Heart right ventricle (tissue), 16 donors: ENCODE measurements around the gene AGFG1. TPM values are rescaled to one million over a fixed set of nuclear protein-coding genes. Genes with fewer than 3 reads are reported as not detected.

Source experiments
- ATAC-seq, 8 donors: fragments of 200-7000 bp; cut with Tn5 transposase; one replicate each; pipeline ENCODE4 v1.9.1; 2020; ENCODE audit warnings: mild to moderate bottlenecking in 8 of 8, moderate library complexity in 8 of 8, moderate number of reproducible peaks in 1 of 8
- DNase-seq, 2 donors: peaks; one replicate each; pipeline ENCODE4 v3.0.0-alpha.2; 2020
- H3K27ac ChIP-seq, 10 donors: fragments of 200-600 bp; sonication (generic) in 2 of 10; one replicate each; pipeline versions ENCODE4 v1.5.0 to v1.8.0; 2020 to 2022; ENCODE audit warnings: mild to moderate bottlenecking in 3 of 10
- H3K27me3 ChIP-seq, 7 donors: fragments of 200-600 bp; one replicate each; pipeline ENCODE4 v1.8.0; 2021 to 2022; ENCODE audit warnings: mild to moderate bottlenecking in 2 of 7
- H3K36me3 ChIP-seq, 9 donors: fragments of 200-600 bp; sonication (generic) in 1 of 9; one replicate each; pipeline versions ENCODE4 v1.5.0 to v1.8.0; 2020 to 2022; ENCODE audit warnings: mild to moderate bottlenecking in 2 of 9
- H3K4me1 ChIP-seq, 9 donors: fragments of 200-600 bp; sonication (generic) in 1 of 9; one replicate each; pipeline versions ENCODE4 v1.5.0 to v1.8.0; 2020 to 2022; ENCODE audit warnings: mild to moderate bottlenecking in 4 of 9
- H3K4me3 ChIP-seq, 10 donors: fragments of 200-600 bp; sonication (generic) in 2 of 10; one replicate each; pipeline versions ENCODE4 v1.5.0 to v1.8.0; 2020 to 2022; ENCODE audit warnings: mild to moderate bottlenecking in 7 of 10, moderate library complexity in 2 of 10
- H3K9me3 ChIP-seq, 11 donors: fragments of 200-600 bp in 10 of 11; sonication (generic) in 2 of 11; one replicate each; pipeline versions ENCODE4 v1.5.0 to v1.8.0; 2013 to 2022; ENCODE audit warnings: mild to moderate bottlenecking in 2 of 11, control low read depth in 1 of 11, moderate library complexity in 1 of 11
- CTCF ChIP-seq, 9 donors: fragments of 200-600 bp; sonication (generic) in 2 of 9; IDR thresholded peaks; one replicate each; pipeline versions ENCODE4 v1.5.0 to v1.8.0; 2021 to 2022; ENCODE audit warnings: antibody characterized with exemption in 9 of 9, mild to moderate bottlenecking in 5 of 9, moderate library complexity in 1 of 9
- WGBS, 2 donors: extraction: QIAGEN DNeasy Blood & Tissue Kit; methylation state at CpG; one replicate each; pipeline ENCODE4 v1.1.7; 2013; ENCODE audit warnings: inconsistent platforms in 1 of 2; 5-methylcytosine and 5-hydroxymethylcytosine counted together
- intact Hi-C, 10 donors: fragments of 100-400 bp; cut with DNase I; formaldehyde crosslinking; loops; one replicate each; pipeline versions ENCODE4 v1.11.1 to v1.14.2; 2022
- polyA plus RNA-seq, 2 donors: library from polyadenylated mRNA; stranded (reverse); fragments of 200-250 nt; gene quantifications; one replicate each; pipeline ENCODE4 v1.2.3, GENCODE V29; 2013
- total RNA-seq, 10 donors: library from RNA; stranded (reverse); fragmentation: NEBNext Ultra II Directional in 3 of 10; extraction: Animal tissue kit (Norgen Biotek cat#: 25700) in 3 of 10; gene quantifications; one replicate each; pipeline versions ENCODE4 v1.2.1 to v1.2.4, GENCODE V29; 2021 to 2023
- donor health status: Arrhythmogenic right ventricular cardiomyopathy.
- donor health status: ischemic (EF 13 %, LVEDD 7.1; RV severe dilation, severe dysfunction).
- donor health status: healthy with polysubstance abuse.
- donor health status: DM: no; HTN: yes; CAD: no.
- donor health status: DM: no; HTN: no; CAD: no.
- donor health status: ischemic (EF 25% LVEDD 6.9; RV normal size, moderate dysfunction).
- donor health status: ischemic (EF 25% LVEDD 5.7; RV mildly dilated, moderate dysfunction).
- donor health status: healthy.
- donor health status: DM: yes; HTN: yes; CAD: no.
- donor health status: Ischemic cardiomyopathy.
- donor health status: ischemic (EF 35%, LVEDD 5.7; RV mildly dilated, moderate dysfunction).
- donor health status: nonischemic (EF 11% LVEDD 7.7; RV severe dilation, severe dysfunction).
- donor health status: DM: yes; HTN: yes; CAD: no.
- donor health status: PGD.
- donor health status: ischemic (EF 29% LVEDD 5.4; RV normal size, mild dysfunction).
- donor health status: nonischemic (EF 23%, LVEDD 6.1; RV moderate dilation, normal function).

The AGFG1 gene
- total and polyA plus RNA-seq, 12 donors, result 14.1 to 77.9 (median 57.5) TPM

GRCh38 chr2:227461811-227462461, 10.0 kb upstream of the AGFG1 start:
- 69 to 88% methylated on average over 4 of the region's 4 CpGs for WGBS, 2 donors
- intact Hi-C loops, result loop anchor here in 1 of 10 donors (10.0 kb wide), 1 partner anchor 57 kb away; no protein-coding TSS in a partner anchor
- H3K4me1 ChIP-seq, result peaks cover 0 to 41% (median 11%) of the 10 kb centered on the region in 9 donors
- no peaks in the 10 kb centered on the region for H3K36me3 ChIP-seq
- no peak for ATAC-seq
- no peak overlapping the region for H3K27ac ChIP-seq
- H3K4me3 ChIP-seq, result no peak overlapping the region
- no peak for TF ChIP-seq CTCF (IDR thresholded peaks at IDR 0.05)
- peaks cover 0 to 5% (median 0%) of the 10 kb centered on the region in 7 donors for H3K27me3 ChIP-seq
- H3K9me3 ChIP-seq, result no peaks in the 10 kb centered on the region
- no peak for DNase-seq

GRCh38 chr2:227462462-227462951, 9.4 kb upstream of the AGFG1 start:
- WGBS, 2 donors, result 79 to 80% methylated on average over 6 of the region's 6 CpGs
- intact Hi-C loops, result loop anchor here in 1 of 10 donors (10.0 kb wide), 1 partner anchor 58 kb away; no protein-coding TSS in a partner anchor
- no peak overlapping the region for H3K27ac ChIP-seq

GRCh38 chr2:227462972-227463931, 8.7 kb upstream of the AGFG1 start:
- peaks cover 0 to 46% (median 11%) of the 10 kb centered on the region in 9 donors for H3K4me1 ChIP-seq
- no peaks in the 10 kb centered on the region for H3K9me3 ChIP-seq
- no peak overlapping the region for H3K4me3 ChIP-seq
- WGBS, 2 donors, result 80 to 88% methylated on average over 13 of the region's 13 CpGs
- peaks cover 0 to 5% (median 0%) of the 10 kb centered on the region in 7 donors for H3K27me3 ChIP-seq
- ATAC-seq, result no peak
- intact Hi-C loops, result loop anchor here in 1 of 10 donors (10.0 kb wide), 1 partner anchor 58 kb away; no protein-coding TSS in a partner anchor
- H3K36me3 ChIP-seq, result no peaks in the 10 kb centered on the region
- DNase-seq, result no peak
- no peak overlapping the region for H3K27ac ChIP-seq
- TF ChIP-seq CTCF (IDR thresholded peaks at IDR 0.05), result no peak

More at GRCh38 chr2:227462462-227462951, 9.4 kb upstream of the AGFG1 start:
- TF ChIP-seq CTCF (IDR thresholded peaks at IDR 0.05), result no peak
- ATAC-seq (no peak), DNase-seq (no peak)
- H3K4me1 ChIP-seq, result peaks cover 0 to 46% (median 11%) of the 10 kb centered on the region in 9 donors
- H3K27me3 ChIP-seq, result peaks cover 0 to 5% (median 0%) of the 10 kb centered on the region in 7 donors
- no peak overlapping the region for H3K4me3 ChIP-seq
- H3K9me3 ChIP-seq, result no peaks in the 10 kb centered on the region
- H3K36me3 ChIP-seq, result no peaks in the 10 kb centered on the region

- intact Hi-C loops, result loop anchor here in 1 of 10 donors (10.0 kb wide), 1 partner anchor 60 kb away; no protein-coding TSS in a partner anchor
- TF ChIP-seq CTCF (IDR thresholded peaks at IDR 0.05), result no peak
- DNase-seq (no peak), ATAC-seq (no peak)
- no peaks in the 10 kb centered on the region for H3K36me3 ChIP-seq
- peaks cover 0 to 5% (median 0%) of the 10 kb centered on the region in 7 donors for H3K27me3 ChIP-seq
- H3K4me3 ChIP-seq, result no peak overlapping the region
- no peaks in the 10 kb centered on the region for H3K9me3 ChIP-seq
- H3K4me1 ChIP-seq, result peaks cover 0 to 46% (median 11%) of the 10 kb centered on the region in 9 donors
- no peak overlapping the region for H3K27ac ChIP-seq
- WGBS, 2 donors, result 69 to 81% methylated on average over 3 of the region's 3 CpGs
These were observed 7.6 kb upstream of the AGFG1 start for GRCh38 chr2:227464361-227464760.
